Coronary artery (tissue), 2 donors: ENCODE data around the gene ATP2C1.

Source experiments
- DNase-seq: peaks from one replicate; pipeline ENCODE4 v3.0.0-alpha.2; 2017; ENCODE audit warnings: low spot score
- H3K27ac ChIP-seq, 2 donors: fragments of 200-600 bp; sonication (generic); one replicate each; pipeline ENCODE4 v1.5.1; 2016 to 2019
- H3K4me3 ChIP-seq: fragments of 200-600 bp; sonication (generic); 2 replicates; pipeline ENCODE4 v1.5.1; 2016; ENCODE audit warnings: mild to moderate bottlenecking, moderate library complexity
- CTCF ChIP-seq: fragments of 200-600 bp; sonication (generic); IDR thresholded peaks from one replicate; pipeline ENCODE4 v1.5.1; 2019; ENCODE audit warnings: antibody characterized with exemption

The ATP2C1 gene

GRCh38 chr3:131050001-131050400 is 156.1 kb downstream of the ATP2C1 start:
- no peak overlapping the region for H3K4me3 ChIP-seq
- no peak for DNase-seq
- no peak for TF ChIP-seq CTCF

GRCh38 chr3:131053043-131053859 is 159.4 kb downstream of the ATP2C1 start:
- no peak overlapping the region for H3K27ac ChIP-seq
- H3K4me3 ChIP-seq = no peak overlapping the region
- no peak for DNase-seq
- no peak for TF ChIP-seq CTCF

More at GRCh38 chr3:131050001-131050400, 156.1 kb downstream of the ATP2C1 start:
- no peak overlapping the region for H3K27ac ChIP-seq
